HPDE6-E6E7 (cell line): ENCODE data around the gene MLYCD.

ENCODE experiments used
- DNase-seq: peaks from one replicate; pipeline ENCODE4 v3.0.0; 2011; ENCODE audit warnings: missing footprints; ENCODE audit errors: extremely low spot score

MLYCD gene

GRCh38 chr16:83925957-83926725 is 27.2 kb downstream of the MLYCD start:
- no peak for DNase-seq

GRCh38 chr16:83926726-83927397 is 27.9 kb downstream of the MLYCD start:
- peak; percentile 90 for DNase-seq

GRCh38 chr16:83928341-83929055 is 29.6 kb downstream of the MLYCD start:
- peak; percentile 83 for DNase-seq

- no peak for DNase-seq
These were observed 31.1 kb downstream of the MLYCD start for GRCh38 chr16:83929811-83930555.

GRCh38 chr16:83930730-83931500 is 32.0 kb downstream of the MLYCD start:
- no peak for DNase-seq

- DNase-seq = no peak
These were observed 32.6 kb downstream of the MLYCD start for GRCh38 chr16:83931556-83931955.

GRCh38 chr16:83932304-83932703 is 33.4 kb downstream of the MLYCD start:
- no peak for DNase-seq

GRCh38 chr16:83932955-83933673 is 34.2 kb downstream of the MLYCD start:
- no peak for DNase-seq

GRCh38 chr16:83933885-83934683 is 35.2 kb downstream of the MLYCD start:
- no peak for DNase-seq

GRCh38 chr16:83934684-83934977 is 35.7 kb downstream of the MLYCD start:
- no peak for DNase-seq

GRCh38 chr16:83935005-83935857 is 36.3 kb downstream of the MLYCD start:
- no peak for DNase-seq

GRCh38 chr16:83935858-83936255 is 36.9 kb downstream of the MLYCD start:
- peak; percentile 21 for DNase-seq

GRCh38 chr16:83936581-83937165 is 37.8 kb downstream of the MLYCD start:
- DNase-seq = no peak

- DNase-seq = no peak
These were observed 38.4 kb downstream of the MLYCD start for GRCh38 chr16:83937267-83937666.

- DNase-seq = no peak
These were observed 39.3 kb downstream of the MLYCD start for GRCh38 chr16:83937922-83938885.

- DNase-seq = no peak
These were observed 40.4 kb downstream of the MLYCD start for GRCh38 chr16:83939266-83939855.

GRCh38 chr16:83940119-83940518 is 41.2 kb downstream of the MLYCD start:
- no peak for DNase-seq
